HG03520 (cell line): ENCODE data around the gene CCNI2.

Experiments used
- ATAC-seq: cut with Tn5 transposase; IDR thresholded peaks from one replicate; pipeline ENCODE4 v1.9.1; 2021; ENCODE audit warnings: mild to moderate bottlenecking, moderate library complexity; ENCODE audit not compliant: unreplicated experiment

Gene CCNI2

GRCh38 chr5:132746954-132747615, at the start of gene CCNI2:
Gene CCNI2 (plus strand): TSS chr5:132747426. CDS start chr5:132747496, 70 bp downstream.
- ATAC-seq, result no peak

GRCh38 chr5:132704875-132705274, 42.4 kb upstream of the CCNI2 start:
- ATAC-seq, result no peak

- ATAC-seq, result no peak
These were observed 38.6 kb upstream of the CCNI2 start for GRCh38 chr5:132708645-132709044.

GRCh38 chr5:132714456-132715307, 32.5 kb upstream of the CCNI2 start:
- no peak for ATAC-seq

GRCh38 chr5:132718544-132719312, 28.5 kb upstream of the CCNI2 start:
- no peak for ATAC-seq

GRCh38 chr5:132725745-132726144, 21.5 kb upstream of the CCNI2 start:
- no peak for ATAC-seq

GRCh38 chr5:132729896-132730295, 17.3 kb upstream of the CCNI2 start:
- no peak for ATAC-seq

GRCh38 chr5:132733499-132734148, 13.6 kb upstream of the CCNI2 start:
- no peak for ATAC-seq

- ATAC-seq, result no peak
These were observed 12.5 kb upstream of the CCNI2 start for GRCh38 chr5:132734687-132735086.

GRCh38 chr5:132736853-132737833, 10.1 kb upstream of the CCNI2 start, which contains the start of gene KIF3A:
Gene KIF3A (minus strand): TSS chr5:132737546. CDS start chr5:132737419, 127 bp downstream.
- peak; percentile 78 for ATAC-seq

- no peak for ATAC-seq
These were observed 9.1 kb upstream of the CCNI2 start for GRCh38 chr5:132737982-132738681.

- ATAC-seq, result no peak
These were observed 8.0 kb upstream of the CCNI2 start for GRCh38 chr5:132739232-132739631.

- ATAC-seq, result no peak
These were observed 5.1 kb upstream of the CCNI2 start for GRCh38 chr5:132742158-132742557.

GRCh38 chr5:132742626-132743025, 4.6 kb upstream of the CCNI2 start:
- no peak for ATAC-seq

- ATAC-seq, result no peak
These were observed 2.6 kb upstream of the CCNI2 start for GRCh38 chr5:132744659-132745058.

- no peak for ATAC-seq
These were observed 653 bp upstream of the CCNI2 start for GRCh38 chr5:132746592-132746953.

GRCh38 chr5:132747616-132748440, 602 bp downstream of the CCNI2 start:
- ATAC-seq, result no peak

- ATAC-seq, result no peak
These were observed 1.3 kb downstream of the CCNI2 start for GRCh38 chr5:132748522-132749000.
